ENCODE data around the gene INSRR. TPM values are rescaled to one million over a fixed set of nuclear protein-coding genes. Genes with fewer than 3 reads are reported as not detected.

Gene INSRR
- total and polyA plus RNA-seq, 2 of the 8 experiments (the other 6 are each of a cell fraction or from before 2014, with no cell fraction given), result 0.02 TPM; not detected in 1

GRCh38 chr1:156875341-156875615, 16.4 kb upstream of the INSRR start (continued):
- TF ChIP-seq CHD1 (IDR thresholded peaks at IDR 0.05; ENCODE audit: low read depth, low read length), result no peak
- TF ChIP-seq SUZ12 (IDR thresholded peaks at IDR 0.05; ENCODE audit: low read length), result no peak
- TF ChIP-seq POU5F1 (IDR thresholded peaks at IDR 0.05; ENCODE audit: low read depth, low read length), result no peak
- no peak for TF ChIP-seq POLR2A (IDR thresholded peaks at IDR 0.05; ENCODE audit: control extremely low read depth in 1 of 2, low read depth in 2 of 2, low read length in 2 of 2)
- TF ChIP-seq JUND (IDR thresholded peaks at IDR 0.05; ENCODE audit: low read length), result no peak
